Measurements from ENCODE around the gene CTAG2. TPM values are rescaled to one million over a fixed set of nuclear protein-coding genes. Genes with fewer than 3 reads are reported as not detected.
"Not testable (repeated sequence)": the region's sequence is repeated elsewhere in the genome, so short reads cannot be mapped to it uniquely, and the experiment has no call there.

CTAG2 gene
- total RNA-seq, 4 donors from 2014 or later = not detected

DNA sequence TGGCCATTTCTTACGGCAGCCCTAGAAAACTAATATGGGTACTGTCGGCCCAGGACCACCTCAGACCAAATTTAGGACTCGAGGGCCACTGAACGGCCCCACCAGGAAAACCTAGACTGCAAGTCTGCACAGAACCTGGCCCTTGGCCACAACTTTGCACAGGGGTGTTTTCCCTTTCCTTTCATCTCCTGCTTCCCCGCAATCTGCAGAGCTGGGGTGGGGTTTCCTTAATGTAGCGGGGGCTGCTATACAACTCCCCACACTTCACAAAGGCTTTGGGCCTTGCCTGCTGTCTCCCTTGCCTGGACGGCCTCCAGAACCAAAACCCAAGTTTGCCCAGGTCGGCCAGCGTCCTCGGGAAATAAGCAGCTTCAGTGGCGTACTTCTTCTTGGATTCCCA, 22.4 kb downstream of the CTAG2 start:
- no CpG with 5 or more reads among the region's 11 CpGs for WGBS, 2 donors
- H3K27me3 ChIP-seq; H3K27ac ChIP-seq; H3K4me1 ChIP-seq; intact Hi-C loops (cut with DNase I); H3K4me3 ChIP-seq; H3K36me3 ChIP-seq; H3K9me3 ChIP-seq; DNase-seq: not testable (repeated sequence)

DNA sequence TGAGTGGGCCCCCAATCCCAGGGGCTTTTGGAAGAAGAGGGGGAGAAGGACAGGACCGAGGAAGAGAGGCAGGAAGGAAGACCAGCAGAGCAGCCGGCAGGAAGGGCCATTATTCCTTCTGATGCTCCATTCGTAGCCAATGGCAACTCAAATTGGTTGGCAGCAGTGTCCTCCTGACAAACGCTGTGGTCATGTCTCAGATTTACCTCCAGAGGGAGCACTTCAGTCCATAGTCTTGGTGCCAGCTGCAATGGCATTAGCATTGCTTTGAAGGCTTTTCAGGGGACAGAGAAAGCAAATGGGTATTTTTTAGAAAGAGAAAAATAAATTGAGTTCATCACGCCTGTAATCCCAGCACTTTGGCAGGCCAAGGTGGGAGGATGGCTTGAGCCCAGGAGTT, 24.4 kb downstream of the CTAG2 start:
- WGBS, 2 donors = no CpG with 5 or more reads among the region's 5 CpGs
- H3K4me3 ChIP-seq; H3K36me3 ChIP-seq; H3K27ac ChIP-seq; H3K4me1 ChIP-seq; H3K9me3 ChIP-seq; DNase-seq; H3K27me3 ChIP-seq; intact Hi-C loops (cut with DNase I): not testable (repeated sequence)

DNA sequence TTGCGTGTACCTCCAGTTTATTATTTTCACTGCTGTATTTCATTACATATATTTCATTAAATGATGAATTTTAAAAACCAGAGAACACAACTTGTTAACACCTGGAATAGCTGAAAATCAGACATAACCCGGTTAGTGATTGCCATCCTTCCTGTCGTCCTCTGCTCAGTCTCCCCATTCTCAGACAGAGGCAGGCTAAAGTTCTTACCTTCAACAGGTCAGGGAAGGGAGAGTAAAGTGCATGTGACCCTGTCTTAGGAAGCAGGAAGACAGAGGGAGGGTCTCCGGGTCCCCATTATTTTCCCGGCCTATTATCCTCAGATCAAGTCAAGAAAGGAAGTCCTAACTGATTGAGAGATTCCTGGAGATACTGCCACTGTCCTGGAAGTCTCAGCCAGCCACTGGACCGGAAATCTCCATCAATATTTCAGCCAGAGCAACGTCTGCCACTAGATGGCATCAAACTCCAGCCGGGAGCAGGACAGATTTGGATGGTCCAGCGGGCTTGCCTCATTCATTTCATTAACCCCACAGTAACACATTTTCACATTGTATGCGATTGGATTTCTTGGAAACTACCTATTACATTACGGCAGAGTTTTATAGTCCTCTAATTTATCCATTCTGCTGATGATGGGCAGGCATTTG, 32.5 kb downstream of the CTAG2 start:
- WGBS, 2 donors = no CpG with 5 or more reads among the region's 11 CpGs
- H3K27ac ChIP-seq; H3K27me3 ChIP-seq; intact Hi-C loops (cut with DNase I); H3K4me1 ChIP-seq; H3K9me3 ChIP-seq; H3K36me3 ChIP-seq; H3K4me3 ChIP-seq; DNase-seq: not testable (repeated sequence)

DNA sequence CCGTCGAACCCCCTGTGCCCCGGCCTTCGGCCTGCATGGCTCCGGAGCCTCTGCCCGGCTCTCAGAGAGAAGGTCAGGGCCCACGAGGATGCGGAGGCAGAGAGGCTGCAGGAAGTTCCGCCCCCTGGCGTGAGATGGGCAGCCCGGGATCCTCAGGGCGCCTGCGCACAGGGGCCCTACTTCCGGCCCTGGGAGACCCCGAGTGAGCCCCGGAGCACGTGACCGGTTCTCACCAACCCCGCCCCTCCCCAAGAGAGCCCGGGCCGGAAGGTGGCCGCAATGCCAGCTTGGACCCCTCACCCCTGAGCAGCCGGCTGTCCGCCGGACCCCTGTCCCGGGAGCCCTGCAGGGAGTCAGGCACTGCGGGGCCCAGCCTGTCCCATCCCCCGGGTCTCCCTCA, 34.2 kb downstream of the CTAG2 start, which contains the start of gene CTAG1B:
Gene CTAG1B, minus strand, starts transcription at position 101 of the 400 bp plus-strand sequence. Its CDS starts 64 bp downstream, at position 37.
- intact Hi-C loops (cut with DNase I); H3K9me3 ChIP-seq; H3K27me3 ChIP-seq; H3K27ac ChIP-seq; H3K4me1 ChIP-seq; H3K36me3 ChIP-seq; H3K4me3 ChIP-seq; DNase-seq: not testable (repeated sequence)
- no CpG with 5 or more reads among the region's 28 CpGs for WGBS, 2 donors

DNA sequence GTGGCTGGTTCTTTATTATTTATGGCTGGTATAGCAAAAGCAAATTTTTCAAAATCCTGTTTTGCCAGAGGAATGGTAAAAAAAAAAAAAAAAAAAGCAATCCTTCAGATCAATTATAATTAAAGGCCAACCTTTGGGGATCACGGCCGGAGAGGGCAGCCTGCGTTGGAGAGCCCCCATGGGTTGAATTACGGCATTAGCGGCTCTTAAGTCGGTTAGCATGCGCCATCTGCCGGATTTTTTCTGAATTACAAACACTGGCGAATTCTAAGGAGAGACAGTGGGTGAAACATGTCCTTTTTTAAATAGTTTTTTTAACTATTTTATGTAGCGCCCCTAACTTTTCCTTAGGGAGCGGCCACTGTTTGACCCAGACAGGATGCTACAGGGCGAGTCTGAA, 39.8 kb downstream of the CTAG2 start:
- intact Hi-C loops (cut with DNase I); DNase-seq: not testable (repeated sequence)

DNA sequence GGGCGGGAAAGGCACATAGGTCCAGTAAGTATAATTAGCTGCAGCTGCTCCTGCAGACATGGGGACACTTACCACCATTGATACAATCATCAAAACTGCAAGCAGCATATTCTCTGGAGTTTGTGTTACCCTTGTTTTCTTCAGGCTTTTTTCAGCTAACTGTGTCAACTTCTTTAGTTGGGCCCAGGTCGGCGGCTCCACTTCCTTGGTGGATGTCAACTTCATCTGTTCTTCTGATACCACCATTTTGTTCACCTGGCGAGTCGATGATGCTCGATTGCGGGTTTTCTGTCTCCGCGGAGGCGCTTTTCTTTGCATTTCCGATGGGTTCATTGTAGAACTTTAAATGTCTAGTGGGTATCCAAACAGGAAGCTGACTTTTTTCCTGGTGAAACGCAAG, 42.2 kb downstream of the CTAG2 start:
- H3K4me3 ChIP-seq; H3K27me3 ChIP-seq; H3K36me3 ChIP-seq; H3K27ac ChIP-seq; DNase-seq; intact Hi-C loops (cut with DNase I); H3K9me3 ChIP-seq; H3K4me1 ChIP-seq: not testable (repeated sequence)
- 90 to 96% methylated on average over 7 to 12 of the region's 12 CpGs for WGBS, 2 donors

More for the DNA sequence above, 39.8 kb downstream of the CTAG2 start:
- 4% methylated on average over 8 of the region's 12 CpGs; no CpG with 5 or more reads in 1 of the 2 donors for WGBS, 2 donors
- not testable (repeated sequence) for H3K27me3 ChIP-seq, H3K4me3 ChIP-seq, H3K9me3 ChIP-seq, H3K4me1 ChIP-seq, H3K27ac ChIP-seq, H3K36me3 ChIP-seq

DNA sequence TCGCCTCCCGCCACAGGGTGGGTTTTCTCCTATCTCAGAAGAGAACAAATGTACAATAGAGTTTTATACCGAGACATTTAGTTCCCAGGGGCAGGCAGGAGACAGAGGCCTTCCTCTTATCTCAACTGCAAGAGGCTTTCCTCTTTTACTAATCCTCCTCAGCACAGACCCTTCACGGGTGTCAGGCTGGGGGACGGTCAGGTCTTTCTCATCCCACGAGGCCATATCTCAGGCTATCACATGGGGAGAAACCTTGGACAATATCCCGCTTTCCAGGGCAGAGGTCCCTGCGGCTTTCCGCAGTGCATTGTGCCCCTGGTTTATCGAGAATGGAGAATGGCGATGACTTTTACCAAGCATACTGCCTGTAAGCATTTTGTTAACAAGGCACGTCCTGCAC, 44.6 kb downstream of the CTAG2 start:
- H3K36me3 ChIP-seq; H3K9me3 ChIP-seq; DNase-seq; H3K4me1 ChIP-seq; H3K27me3 ChIP-seq; H3K27ac ChIP-seq; intact Hi-C loops (cut with DNase I); H3K4me3 ChIP-seq: not testable (repeated sequence)
- WGBS, 2 donors = 80% methylated on average over 3 to 12 of the region's 12 CpGs

DNA sequence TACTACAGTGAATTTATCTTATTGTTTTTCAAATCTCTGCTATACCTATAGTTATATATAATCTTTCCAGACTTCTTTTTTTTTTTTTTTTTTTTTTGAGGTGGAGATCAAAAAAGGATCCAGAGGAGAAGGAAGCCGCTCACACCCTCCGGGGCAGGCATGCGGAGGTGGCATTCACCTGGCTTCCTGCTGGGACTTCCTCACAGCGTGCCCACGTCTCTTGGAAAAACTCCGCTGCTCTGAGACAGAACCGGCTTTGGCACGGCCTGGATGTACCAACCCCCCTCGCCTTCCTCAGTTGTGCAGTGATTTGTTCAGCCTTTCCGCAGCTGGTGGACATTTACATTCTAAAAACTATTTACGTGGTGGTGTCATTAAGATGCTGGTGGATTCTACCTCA, 45.4 kb downstream of the CTAG2 start:
- H3K9me3 ChIP-seq; H3K4me3 ChIP-seq; intact Hi-C loops (cut with DNase I); DNase-seq; H3K36me3 ChIP-seq; H3K27me3 ChIP-seq; H3K27ac ChIP-seq: not testable (repeated sequence)
- H3K4me1 ChIP-seq = peaks cover 0 to 11% (median 0%) of the 10 kb centered on the region in 3 donors
- 80 to 94% methylated on average over 1 to 4 of the region's 11 CpGs for WGBS, 2 donors

DNA sequence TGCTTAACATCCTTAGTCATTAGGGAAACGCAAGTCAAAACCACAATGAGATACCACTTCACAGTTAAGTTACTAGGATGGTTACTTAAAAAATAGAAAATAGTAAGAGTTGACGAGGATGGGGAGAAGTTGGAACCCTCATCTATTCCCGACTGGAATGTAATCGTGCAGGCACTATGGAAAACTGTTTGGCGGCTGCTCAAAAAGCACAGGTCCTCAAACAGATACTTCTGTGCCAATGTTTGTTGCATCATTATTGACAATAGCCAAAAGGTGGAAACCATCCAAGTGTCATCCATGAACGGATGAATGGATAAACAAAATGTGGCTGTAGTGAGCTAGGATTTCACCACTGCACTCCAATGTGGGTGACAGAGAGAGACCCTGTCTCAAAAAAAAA, 46.0 kb downstream of the CTAG2 start:
- Histone ChIP-seq H3K4me1 (peaks cover 0 to 11% (median 0%) of the 10 kb centered on the region in 3 donors), H3K27ac (no peak overlapping the region), H3K36me3 (no peaks in the 10 kb centered on the region), H3K4me3 (no peak overlapping the region), H3K27me3 (no peaks in the 10 kb centered on the region), H3K9me3 (no peaks in the 10 kb centered on the region)
- no peak for DNase-seq
- intact Hi-C loops (cut with DNase I) = no loop called here
- TF ChIP-seq POLR2A (IDR thresholded peaks at IDR 0.05) = no peak
- WGBS, 2 donors = 47 to 48% methylated on average over 6 of the region's 6 CpGs

DNA sequence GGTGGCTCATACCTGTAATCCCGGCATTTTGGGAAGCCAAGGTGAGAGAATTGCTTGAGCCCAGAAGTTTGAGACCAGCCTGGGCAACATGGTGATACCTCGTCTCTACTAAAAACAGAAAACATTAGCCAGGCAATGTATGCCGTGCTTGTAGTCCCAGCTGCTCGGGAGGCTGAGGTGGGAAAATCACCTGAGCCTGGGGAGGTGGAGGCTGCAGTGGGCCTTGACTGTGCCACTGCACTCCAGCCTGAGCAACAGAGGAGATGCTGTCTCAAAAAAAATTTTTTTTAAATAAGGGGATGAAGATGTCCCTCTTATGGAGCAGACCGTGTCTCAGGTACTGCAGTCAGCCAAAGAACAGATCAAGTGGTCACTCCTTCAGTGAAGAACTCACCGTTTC, 47.8 kb downstream of the CTAG2 start:
- DNase-seq = no peak
- intact Hi-C loops (cut with DNase I) = no loop called here
- TF ChIP-seq POLR2A (IDR thresholded peaks at IDR 0.05) = no peak
- TF ChIP-seq, protein P1, sequence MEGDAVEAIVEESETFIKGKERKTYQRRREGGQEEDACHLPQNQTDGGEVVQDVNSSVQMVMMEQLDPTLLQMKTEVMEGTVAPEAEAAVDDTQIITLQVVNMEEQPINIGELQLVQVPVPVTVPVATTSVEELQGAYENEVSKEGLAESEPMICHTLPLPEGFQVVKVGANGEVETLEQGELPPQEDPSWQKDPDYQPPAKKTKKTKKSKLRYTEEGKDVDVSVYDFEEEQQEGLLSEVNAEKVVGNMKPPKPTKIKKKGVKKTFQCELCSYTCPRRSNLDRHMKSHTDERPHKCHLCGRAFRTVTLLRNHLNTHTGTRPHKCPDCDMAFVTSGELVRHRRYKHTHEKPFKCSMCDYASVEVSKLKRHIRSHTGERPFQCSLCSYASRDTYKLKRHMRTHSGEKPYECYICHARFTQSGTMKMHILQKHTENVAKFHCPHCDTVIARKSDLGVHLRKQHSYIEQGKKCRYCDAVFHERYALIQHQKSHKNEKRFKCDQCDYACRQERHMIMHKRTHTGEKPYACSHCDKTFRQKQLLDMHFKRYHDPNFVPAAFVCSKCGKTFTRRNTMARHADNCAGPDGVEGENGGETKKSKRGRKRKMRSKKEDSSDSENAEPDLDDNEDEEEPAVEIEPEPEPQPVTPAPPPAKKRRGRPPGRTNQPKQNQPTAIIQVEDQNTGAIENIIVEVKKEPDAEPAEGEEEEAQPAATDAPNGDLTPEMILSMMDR (IDR thresholded peaks at IDR 0.05) = no peak
- Histone ChIP-seq H3K9me3 (no peaks in the 10 kb centered on the region), H3K36me3 (no peaks in the 10 kb centered on the region), H3K4me3 (no peak overlapping the region), H3K27me3 (no peaks in the 10 kb centered on the region), H3K27ac (no peak overlapping the region), H3K4me1 (peaks cover 0 to 11% (median 0%) of the 10 kb centered on the region in 3 donors)
- 76 to 100% methylated on average over 3 to 6 of the region's 6 CpGs for WGBS, 2 donors

All from esophagus squamous epithelium (tissue), 5 donors.